NCI-H2107 treated with DMSO at 0.1 percent for 48 hours (cell line): Measurements from ENCODE around the gene COA8.

Experiments
- DNase-seq: peaks from one replicate; lab custom pipeline; 2025; ENCODE audit not compliant: unreplicated experiment; lab: John Stamatoyannopoulos, UW

Gene COA8

DNA sequence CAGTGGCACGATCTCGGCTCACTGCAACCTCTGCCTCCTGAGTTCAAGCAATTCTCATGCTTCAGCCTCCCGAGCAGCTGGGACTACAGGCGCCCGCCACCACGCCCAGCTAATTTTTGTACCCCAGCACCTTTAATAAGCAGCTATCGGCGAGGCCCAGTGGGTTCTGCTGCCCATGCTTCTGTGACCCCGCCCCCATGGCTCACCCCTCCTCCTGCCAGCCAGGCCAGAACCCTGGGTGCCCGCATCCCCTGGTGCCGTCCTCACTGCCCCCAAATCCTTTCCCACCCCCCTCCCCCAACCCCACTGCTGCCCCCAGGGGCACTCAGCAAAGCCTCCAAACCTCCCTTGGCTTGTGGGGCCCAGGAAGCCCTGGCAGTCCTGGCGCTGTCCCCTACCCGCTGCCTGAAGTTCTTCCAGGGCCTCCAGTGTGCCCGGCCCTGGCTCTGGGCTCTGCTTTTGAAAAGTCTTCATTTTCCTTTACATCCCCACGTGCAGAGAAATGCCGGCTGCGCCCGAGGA lies 14.8 kb upstream of the COA8 start:
- DNase-seq, result no peak

DNA sequence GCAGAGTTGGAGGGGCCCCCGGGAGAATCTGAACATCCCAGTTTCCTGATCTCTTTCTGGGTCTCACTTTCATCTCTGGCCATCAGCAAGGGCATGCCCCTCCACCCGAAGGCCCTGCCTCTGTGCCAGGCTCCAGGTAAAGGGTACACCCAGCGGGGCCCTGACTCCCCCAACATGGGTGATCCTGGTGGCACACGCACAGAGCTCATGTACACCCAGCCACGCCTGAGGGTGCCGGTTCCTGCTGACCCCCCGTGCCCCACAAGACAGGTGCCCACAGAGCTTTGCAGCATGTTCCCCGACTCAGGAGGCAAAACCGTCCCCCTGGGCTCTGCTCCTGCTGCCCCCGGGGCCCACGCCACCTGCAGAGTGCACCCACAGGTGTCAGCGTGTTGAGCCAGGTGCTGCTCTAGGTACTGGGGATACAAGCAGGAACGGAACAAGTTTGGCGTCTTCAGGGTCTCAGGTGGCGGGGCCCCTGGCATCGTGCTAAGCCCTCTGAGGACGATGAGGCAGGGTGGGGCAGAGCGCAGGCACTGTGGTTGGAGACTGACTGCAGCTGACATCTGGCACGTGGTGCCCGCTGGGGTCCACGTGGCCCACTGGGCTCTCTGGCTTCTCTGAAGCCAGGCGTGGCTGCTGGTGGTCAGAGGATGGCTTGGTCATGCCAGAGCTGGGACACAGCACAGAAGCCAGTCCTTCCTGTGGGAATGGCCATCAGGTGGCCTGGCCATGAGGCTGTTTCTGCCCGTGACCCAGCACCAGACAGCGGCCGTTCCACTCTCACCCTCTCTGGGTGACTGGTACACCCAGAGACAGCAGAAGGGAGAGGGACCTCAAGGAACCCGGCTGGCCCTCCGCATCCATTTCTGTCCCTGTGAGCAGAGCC lies 14.1 kb upstream of the COA8 start:
- DNase-seq, result no peak

DNA sequence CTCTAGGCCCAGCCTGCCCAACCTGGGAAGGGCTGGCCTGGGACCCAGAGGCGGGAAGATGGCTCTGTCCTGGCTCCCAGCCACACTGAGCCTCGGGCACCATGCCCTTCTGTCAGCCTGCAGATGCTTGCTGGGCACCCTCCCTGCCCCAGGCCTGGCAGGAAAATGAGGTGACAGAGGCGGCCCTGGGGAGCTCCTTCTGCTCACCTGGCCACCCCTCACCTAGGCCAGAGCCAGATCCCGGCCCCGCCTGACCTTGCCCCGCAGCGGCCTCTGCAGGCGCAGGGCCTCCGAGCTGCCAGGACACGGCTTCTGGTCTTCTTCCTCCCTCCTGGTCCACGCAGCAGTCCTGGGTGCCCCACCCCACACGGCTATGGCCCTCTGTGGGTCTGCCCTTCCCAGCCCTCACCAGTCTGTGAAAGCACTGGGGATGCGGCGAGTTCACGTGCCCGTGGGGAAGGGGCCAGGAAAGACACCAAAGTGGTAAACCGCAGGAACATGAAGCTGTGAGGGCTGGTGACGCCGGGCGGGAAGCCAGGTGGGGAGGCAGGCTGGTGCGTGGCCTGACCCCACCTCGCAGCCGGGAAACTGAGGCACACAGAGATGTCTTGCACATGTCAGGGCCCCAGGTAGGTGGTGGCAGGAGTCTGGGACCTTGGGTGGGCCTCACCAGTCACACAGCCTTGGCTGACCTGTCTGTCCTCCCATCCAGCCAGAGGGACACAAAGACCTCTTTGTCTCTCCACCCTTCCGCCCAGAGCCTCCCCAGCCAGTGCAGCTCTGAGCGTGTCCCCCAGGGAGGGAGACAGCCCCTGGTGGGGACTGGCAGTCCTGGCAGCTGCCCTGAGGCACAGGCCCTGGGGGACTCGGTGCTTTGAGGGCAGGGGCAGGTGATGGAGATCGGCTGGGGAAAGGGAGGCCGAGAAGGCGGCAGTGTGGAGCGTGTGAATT lies 13.1 kb upstream of the COA8 start:
- no peak for DNase-seq

DNA sequence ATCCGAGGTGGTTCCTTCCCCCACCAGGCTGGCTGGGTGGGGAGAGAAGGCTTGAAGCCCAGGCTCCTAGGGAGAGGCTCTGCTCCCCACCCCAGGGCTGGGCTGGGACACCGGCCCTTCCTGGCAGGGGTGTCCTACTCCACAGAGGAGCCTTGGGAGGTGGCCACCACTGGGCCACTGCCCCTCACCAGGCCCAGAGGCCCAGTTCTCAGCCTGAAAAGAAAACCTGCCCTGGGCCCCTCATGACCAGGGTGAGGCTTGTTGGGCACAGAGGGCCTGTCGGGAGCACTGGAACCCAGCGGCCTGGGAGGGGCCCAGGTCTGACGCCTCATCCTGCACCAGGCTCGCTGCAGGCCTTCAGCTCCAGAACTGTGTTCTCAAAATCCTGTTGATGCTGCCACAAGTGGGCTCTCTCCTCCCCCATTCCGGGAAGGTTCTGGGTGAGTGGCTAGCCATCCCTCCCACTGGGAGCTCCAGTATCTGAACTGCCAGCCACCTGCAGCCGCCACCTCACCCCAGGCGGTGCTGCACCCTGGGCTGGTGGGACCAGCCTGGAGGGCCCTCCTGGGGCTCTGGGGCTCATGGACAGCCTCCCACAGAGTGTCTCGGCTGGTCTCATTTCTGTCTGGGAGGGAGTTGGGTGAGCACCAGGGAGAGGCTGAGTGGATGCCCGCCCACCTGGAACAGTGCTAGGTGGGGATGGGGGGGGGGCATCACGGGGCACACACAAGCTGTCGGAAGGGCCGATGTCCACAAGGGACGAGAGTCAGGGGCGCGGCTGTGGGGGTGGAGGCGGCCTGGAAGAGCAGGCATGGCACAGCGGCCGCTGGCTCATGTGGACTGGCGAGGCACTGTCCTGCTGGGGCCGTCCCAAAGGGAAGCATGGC lies 12.1 kb upstream of the COA8 start:
- DNase-seq, result peak; percentile 90

DNA sequence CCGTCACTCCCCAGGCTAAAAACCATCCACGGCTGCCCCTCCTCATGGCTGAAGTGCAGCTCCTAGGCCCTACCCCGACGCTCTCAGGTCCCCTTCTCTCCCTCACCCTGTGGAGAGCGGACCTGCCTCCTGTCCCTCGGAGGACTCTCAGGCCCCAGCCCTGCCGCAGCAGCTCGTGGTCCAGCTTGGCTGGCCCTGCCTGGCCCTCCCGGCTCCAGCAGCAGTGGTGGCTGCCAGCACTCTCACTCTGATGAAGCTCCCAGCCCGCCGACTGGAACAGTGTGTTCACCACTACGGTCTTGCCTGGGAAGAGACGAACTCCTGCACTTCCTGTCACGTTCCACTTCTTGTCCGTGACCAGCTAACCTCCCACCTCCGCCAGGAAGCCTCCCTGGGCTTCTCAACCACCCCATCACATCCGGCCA lies 11.4 kb upstream of the COA8 start:
- no peak for DNase-seq

DNA sequence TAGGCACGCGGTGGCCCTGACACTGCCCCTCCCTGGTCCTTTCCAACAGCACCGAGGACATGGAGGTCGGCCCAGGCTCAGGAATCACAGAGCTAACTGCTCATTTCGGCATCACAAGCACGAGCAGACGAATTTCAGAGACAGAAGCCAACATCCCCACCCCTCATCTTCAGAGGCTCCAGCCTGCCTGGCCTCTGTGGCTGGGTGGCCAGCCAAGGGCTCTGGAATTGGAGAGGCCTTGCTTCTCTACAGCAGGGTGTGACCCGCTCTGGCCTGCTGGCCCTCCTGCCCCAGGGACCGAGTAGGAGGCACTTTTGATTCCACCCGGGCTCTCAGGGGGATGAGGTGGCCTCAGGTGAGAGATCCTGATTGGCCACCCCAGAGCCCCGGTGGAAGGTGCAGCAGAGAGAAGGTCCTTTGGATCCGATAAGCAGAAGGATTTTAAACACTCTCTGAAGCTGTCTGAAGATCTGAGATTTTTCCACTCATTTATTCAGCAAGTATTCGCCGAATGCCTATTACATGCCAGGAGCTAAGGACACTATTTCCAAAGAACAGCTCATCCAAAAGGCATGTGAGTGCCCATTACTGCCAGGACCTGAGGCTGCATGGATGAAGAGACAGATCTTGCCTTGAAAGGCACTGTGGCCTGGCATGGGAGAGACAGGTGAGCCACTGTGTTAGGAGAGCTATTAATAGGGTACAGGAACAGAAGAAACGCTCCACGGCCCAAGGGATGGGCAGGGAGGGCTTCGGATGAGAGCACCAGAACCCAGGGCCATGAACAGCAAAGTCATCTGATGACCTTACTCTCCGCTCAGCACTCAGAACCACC lies 10.5 kb upstream of the COA8 start:
- no peak for DNase-seq

DNA sequence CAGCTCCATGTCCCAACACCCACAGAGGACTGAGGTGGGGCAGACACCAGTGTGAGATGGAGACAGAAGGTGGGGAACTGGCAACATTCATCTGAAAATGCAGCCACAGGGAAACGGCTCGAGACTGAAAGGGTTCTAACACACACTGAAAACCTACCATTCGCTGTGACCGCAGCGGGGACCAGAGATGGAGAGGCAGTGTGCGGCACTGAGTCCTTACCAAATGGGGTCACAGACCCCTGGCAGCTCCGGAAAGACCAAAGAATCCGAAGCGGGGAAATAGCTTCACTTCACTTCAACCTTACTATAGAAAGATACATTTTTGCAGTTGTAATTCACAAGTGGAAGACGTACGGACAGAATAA lies 9.9 kb upstream of the COA8 start:
- no peak for DNase-seq

DNA sequence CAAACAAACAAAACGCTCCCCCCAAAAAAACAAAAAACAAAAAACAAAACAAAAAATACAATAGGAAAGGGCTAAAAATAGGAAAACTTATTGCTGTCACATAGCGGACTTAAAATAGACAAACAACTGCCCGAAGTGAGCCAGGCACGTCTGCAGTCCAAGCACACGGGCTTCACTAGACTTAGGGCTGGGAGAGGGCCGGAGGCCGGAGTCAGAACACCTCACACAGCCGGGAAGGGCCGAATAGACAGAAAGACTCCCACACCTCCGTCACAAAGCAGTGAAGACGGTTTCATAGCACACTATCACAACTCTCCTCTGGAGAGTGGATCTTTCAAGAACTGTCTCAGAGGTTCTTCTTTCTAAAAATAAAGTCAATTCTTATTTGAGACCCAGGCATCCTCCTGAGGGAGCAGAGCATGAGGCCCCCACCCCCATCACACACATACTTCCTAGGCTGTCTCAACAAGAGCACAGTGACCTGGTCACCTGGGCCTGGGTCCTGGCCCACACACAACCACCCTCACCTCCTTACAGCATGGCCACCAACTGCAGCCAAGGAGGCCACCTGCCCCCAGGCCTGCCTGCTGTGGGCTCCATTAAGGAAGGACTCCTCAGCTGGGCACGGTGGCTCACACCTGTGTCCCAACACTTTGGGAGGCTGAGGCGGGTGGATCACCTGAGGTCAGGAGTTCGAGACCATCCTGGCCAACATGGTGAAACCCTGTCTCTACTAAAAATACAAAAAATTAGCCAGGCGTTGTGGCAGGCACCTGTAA lies 7.0 kb upstream of the COA8 start:
- DNase-seq, result no peak

DNA sequence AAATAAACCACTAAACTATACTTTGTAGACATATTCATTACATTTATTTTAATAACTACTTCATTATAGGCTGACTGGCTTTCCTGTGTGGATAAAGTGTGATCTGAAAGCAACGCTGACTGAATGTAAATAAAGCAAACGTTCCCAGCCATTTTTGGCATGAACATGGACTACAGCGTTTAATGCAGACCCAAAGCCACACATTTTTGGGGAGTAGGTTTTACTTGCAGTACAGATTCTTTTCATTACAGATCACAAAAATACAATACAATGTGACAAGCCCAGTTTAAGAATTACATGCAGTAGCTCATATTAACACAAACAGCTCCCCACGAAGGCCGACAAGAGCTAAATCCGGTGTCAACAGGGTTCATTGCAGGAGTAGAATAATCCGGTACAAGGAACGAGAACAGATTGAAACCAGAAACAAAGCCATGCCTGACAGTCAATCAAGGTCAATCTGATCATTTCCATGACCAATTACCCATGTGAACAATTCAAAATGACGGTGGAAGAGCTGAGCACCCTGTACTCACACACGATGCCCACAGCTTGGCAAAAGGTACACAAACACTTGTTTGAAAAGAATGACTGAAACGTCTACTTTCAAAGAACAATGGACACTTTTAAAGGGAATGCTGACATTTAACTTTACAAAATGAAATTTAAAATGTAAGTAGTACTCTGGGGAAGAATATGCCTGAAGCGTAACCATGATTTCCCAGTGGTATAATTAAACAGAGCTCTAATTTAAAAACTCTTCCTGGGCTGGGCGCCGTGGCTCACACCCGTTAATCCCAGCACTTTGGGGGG lies 5.6 kb upstream of the COA8 start:
- no peak for DNase-seq

DNA sequence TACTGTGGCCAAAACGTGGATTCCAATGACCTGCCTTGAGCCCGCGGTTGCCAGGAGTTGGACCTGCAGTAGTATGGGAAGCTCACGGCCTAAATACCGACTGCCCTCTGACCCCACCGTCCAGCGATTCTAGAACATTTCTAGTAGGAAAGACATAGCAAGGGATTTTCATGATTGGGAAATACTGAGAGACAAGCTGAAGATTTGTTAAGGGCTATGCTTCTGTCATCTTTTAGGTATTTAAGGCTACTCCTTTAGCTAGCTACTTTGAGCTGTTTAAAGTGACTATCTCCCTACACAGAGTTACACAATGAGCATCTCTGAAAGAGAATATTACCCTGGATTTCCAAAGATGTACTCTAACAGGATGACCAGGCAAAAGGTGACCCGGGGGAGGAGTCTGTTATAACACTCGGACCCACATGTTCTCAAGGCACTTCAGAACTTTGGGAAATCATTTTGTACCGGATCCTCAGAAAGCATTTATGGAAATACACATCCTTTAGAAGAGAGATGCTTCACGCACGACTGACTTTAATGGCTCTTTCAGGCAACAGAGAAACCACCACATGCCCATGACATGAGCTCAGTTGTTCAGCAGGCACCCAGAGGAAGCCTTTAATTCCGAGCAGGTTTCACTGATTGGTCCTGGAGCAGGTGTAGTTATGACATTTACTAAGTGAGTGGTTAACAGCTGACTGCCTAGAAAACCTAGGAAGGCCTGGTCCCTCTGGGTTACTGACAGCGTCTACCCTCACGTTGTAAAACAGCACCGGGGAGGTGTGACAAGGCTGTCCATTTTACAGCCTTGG lies 4.5 kb upstream of the COA8 start:
- DNase-seq, result peak; percentile 99

DNA sequence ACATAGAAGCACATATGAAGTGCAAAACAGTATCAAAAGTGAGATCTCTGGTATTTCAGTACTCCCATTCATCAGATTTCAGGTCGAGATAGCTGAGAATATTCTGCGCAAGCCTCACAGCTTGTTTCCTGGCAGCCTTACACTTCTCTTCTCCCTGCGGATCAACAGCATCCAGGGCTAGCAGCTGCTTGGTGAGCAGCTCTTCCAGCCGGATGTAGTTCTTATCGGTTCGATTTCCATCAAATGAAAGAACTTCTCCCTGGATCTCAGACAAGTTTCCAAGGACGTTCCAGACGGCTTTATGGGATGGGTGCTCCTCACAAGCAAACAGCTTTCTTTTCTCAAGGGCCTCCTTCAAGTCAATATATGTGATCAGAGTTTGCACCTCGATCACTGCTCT lies 3.0 kb upstream of the COA8 start:
- no peak for DNase-seq

DNA sequence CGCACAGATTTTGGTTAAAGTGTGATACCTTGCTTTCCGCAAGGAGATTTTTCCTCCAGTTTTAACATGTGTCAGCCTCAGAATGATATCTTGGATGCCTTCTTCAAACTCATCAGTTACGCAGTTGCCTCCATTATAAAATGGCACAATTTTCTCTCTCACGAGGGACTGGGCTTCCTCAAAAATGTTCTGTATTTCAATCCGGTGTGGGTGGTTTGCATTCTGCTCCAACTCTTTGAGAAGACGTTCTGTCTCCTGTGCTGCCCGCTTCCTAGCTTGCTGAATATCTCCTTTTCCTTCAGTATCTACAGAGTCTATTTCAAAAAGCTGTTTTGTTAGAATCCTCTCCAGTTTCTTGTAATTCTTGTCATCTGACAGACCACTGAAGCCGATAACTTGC lies 2.1 kb upstream of the COA8 start:
- DNase-seq, result no peak

DNA sequence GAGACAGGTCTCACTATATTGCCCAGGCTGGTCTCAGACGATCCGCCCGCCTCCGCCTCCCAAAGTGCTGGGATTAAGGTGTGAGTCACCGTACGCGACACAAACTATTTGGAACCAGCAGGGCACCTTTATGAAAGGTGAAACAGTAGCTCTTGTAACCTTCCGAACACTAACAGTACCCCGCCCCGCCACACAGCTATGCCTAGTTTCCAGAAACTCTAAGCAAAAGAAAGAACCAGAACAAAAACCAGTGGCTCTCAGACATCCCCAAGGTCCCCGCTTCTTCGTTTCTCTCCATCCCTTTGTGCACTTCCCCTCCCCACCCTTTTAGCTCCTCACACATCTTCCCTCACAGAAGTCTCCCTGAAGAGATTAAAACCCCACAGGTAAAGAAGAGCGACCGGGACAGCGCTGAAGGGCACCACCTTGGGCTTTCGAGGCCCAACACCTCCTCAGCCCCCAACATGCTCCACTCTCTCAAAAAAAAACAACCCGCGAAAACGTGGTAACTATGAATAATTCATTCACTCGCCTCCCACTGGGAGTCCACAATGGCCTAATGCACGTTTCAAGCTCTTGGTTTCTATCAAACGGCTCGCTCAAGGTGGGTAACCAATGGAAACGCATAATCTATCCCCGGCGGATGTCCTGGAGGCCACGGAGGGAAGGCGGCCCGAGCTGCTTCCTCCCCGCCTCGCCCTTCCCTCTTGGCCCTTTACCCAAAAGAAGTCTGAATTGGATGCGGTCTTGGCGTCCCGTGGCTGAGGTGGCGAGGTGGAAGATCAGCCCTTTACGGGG lies 1.2 kb upstream of the COA8 start:
- DNase-seq, result peak; percentile 35

DNA sequence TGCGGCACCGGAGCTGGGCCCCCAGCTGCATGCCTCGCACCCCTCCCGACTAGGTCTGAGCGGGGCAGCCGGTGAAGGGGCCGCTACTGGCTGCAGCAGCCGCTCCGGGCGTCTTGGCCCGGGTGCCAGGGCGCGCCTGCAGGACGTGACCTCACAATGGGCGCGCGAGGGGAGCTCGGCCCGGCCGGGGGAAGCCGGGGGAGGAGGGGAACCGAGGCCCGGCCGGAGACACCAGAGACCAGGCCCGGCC lies 656 bp upstream of the COA8 start:
- DNase-seq, result no peak

DNA sequence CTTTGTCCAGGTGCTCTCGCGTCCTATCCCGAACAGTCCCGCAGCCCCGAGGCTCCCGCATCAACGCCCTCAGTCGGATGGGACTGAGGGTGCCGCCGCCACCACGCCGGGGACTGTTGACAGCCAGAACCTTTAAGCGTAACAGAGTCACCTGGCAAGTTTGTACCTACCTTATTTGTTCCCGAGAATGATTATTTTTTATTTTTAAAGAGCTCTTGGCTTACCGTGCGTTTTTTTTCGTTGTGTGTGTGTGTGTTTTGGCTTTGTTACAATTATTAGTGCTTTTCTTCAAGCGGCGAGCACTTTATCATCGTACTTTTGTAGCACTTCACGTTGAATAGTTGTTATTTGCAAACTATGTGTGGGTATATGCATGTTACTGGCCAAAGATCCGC lies 463 bp downstream of the COA8 start:
- DNase-seq, result no peak

DNA sequence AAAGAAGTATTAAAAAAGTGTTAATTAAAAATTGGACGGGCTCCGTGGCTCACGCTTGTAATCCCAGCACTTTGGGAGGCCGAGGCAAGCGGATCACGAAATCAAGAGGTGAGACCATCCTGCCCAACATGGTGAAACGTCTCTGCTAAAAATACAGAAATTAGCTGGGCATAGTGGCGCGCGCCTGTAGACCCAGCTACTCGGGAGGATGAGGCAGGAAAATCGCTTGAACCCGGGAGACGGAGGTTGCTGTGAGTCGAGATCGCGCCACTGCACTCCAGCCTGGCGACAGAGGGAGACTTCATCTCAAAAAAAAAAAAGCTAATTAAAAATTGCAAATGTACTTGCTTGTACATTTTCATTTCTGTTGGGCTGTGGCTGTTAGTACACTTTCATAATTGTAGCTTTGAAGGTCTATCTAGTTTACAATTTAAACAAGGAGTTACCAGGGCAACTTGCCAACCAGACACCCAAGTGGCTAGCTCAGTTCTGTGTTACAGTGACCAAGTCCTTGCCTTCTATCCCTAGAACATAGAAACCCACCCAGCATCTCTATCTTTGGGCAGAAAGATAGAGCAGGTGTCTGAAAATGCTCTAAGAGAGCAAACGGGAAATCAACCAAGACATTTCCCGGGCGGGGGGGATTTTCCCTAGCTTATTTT lies 1.2 kb downstream of the COA8 start:
- no peak for DNase-seq
